Neural progenitor cell (in vitro differentiated cells): ENCODE data around the gene MOB2. TPM values are rescaled to one million over a fixed set of nuclear protein-coding genes. Genes with fewer than 3 reads are reported as not detected.

ENCODE experiments used
- DNase-seq: peaks from one replicate; pipeline ENCODE4 v3.0.0-alpha.2; 2016; ENCODE audit warnings: low spot score
- H2AFZ ChIP-seq: fragments of 200-600 bp; sonication (generic); replicated peaks from 2 replicates; pipeline ENCODE4 v1.6.1; 2016; ENCODE audit warnings: antibody characterized with exemption
- H3F3A ChIP-seq: fragments of 200-600 bp; sonication (generic); 2 replicates; pipeline ENCODE4 v1.6.1; 2016; ENCODE audit warnings: antibody characterized with exemption, low read depth
- H3K27ac ChIP-seq: fragments of 200-600 bp; sonication (generic); 2 replicates; pipeline ENCODE4 v1.5.1; 2016; ENCODE audit warnings: mild to moderate bottlenecking
- H3K27me3 ChIP-seq: fragments of 200-600 bp; sonication (generic); 2 replicates; pipeline ENCODE4 v1.6.1; 2016; ENCODE audit warnings: mild to moderate bottlenecking, moderate library complexity
- H3K36me3 ChIP-seq: fragments of 200-600 bp; sonication (generic); 2 replicates; pipeline ENCODE4 v1.5.1; 2016
- H3K4me1 ChIP-seq: fragments of 200-600 bp; sonication (generic); 2 replicates; pipeline ENCODE4 v1.6.1; 2016; ENCODE audit warnings: mixed run types
- H3K4me2 ChIP-seq: fragments of 200-600 bp; sonication (generic); 2 replicates; pipeline ENCODE4 v1.6.1; 2016
- H3K4me3 ChIP-seq: fragments of 200-600 bp; sonication (generic); 2 replicates; pipeline ENCODE4 v1.5.1; 2016
- H3K79me2 ChIP-seq: fragments of 200-600 bp; sonication (generic); 2 replicates; pipeline ENCODE4 v1.6.1; 2016; ENCODE audit warnings: low read depth
- H3K9ac ChIP-seq: fragments of 200-600 bp; sonication (generic); 2 replicates; pipeline ENCODE4 v1.6.1; 2016
- H3K9me3 ChIP-seq: fragments of 200-600 bp; sonication (generic); 2 replicates; pipeline ENCODE4 v1.5.1; 2016; ENCODE audit warnings: low read depth
- H4K20me1 ChIP-seq: fragments of 200-600 bp; sonication (generic); 2 replicates; pipeline ENCODE4 v1.6.1; 2016; ENCODE audit warnings: low read depth
- H3K27ac Mint-ChIP-seq: 3 replicates; pipeline ENCODE4 v1.8.0; 2021; ENCODE audit warnings: mixed read lengths
- H3K27me3 Mint-ChIP-seq: 2 replicates; pipeline ENCODE4 v1.8.0; 2022; ENCODE audit warnings: low read depth, mild to moderate bottlenecking, inconsistent platforms, moderate library complexity, mixed read lengths; ENCODE audit not compliant: insufficient read depth
- H3K36me3 Mint-ChIP-seq: 3 replicates; pipeline ENCODE4 v1.8.0; 2021; ENCODE audit warnings: mixed read lengths
- H3K4me1 Mint-ChIP-seq: 3 replicates; pipeline ENCODE4 v1.8.0; 2021; ENCODE audit warnings: mixed read lengths
- H3K4me3 Mint-ChIP-seq: 3 replicates; pipeline ENCODE4 v1.8.0; 2021; ENCODE audit warnings: mild to moderate bottlenecking, moderate library complexity, mixed read lengths
- H3K9me3 Mint-ChIP-seq: 3 replicates; pipeline ENCODE4 v1.8.0; 2020; ENCODE audit warnings: mixed read lengths
- EZH2 ChIP-seq: fragments of 200-600 bp; sonication (generic); IDR thresholded peaks from 2 replicates; pipeline ENCODE4 v1.6.1; 2017; ENCODE audit warnings: antibody characterized with exemption, mild to moderate bottlenecking, moderate library complexity
- EZH2phosphoT487 ChIP-seq: fragments of 200-600 bp; sonication (generic); IDR thresholded peaks from 2 replicates; pipeline ENCODE4 v1.6.1; 2017; ENCODE audit warnings: antibody characterized with exemption
- total RNA-seq: library from RNA; depleted of rRNA; stranded (reverse); fragments of >200 nt; gene quantifications from 2 replicates; pipeline ENCODE4 v1.2.3, GENCODE V29; 2015; ENCODE audit warnings: low replicate concordance
- TF ChIP-seq, protein P1 (sequence below): fragments of 200-600 bp; sonication (generic); IDR thresholded peaks from 2 replicates; pipeline ENCODE4 v1.5.1; 2017; ENCODE audit warnings: antibody characterized with exemption, mild to moderate bottlenecking

Gene MOB2
- total RNA-seq, 1 donor from 2014 or later, result 8.0 TPM

DNA sequence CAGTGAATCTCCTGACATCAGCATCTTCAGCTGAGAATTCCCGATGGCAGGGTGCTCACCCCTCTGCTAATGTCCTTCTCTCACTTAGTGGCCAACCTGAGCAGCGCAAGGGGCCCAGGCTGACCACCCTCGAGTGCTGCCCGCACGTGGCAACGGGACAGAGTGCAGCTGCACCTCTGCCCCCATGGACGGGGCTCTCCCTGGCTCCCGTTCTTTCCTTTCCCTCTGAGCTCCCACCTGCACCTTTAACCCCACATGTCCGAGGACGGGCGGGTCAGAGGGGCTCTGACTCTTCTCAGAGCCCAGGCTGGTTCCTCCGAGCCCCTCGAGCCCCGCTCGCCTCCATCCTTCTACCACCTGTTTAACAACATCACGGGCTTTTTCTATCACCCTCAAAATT lies 19.8 kb downstream of the MOB2 start:
- H2AFZ ChIP-seq, result no peak overlapping the region
- H3K27ac Mint-ChIP-seq, result peak overlapping the region; percentile 83
- TF ChIP-seq EZH2 (no peak), EZH2phosphoT487 (no peak)
- TF ChIP-seq, protein P1, sequence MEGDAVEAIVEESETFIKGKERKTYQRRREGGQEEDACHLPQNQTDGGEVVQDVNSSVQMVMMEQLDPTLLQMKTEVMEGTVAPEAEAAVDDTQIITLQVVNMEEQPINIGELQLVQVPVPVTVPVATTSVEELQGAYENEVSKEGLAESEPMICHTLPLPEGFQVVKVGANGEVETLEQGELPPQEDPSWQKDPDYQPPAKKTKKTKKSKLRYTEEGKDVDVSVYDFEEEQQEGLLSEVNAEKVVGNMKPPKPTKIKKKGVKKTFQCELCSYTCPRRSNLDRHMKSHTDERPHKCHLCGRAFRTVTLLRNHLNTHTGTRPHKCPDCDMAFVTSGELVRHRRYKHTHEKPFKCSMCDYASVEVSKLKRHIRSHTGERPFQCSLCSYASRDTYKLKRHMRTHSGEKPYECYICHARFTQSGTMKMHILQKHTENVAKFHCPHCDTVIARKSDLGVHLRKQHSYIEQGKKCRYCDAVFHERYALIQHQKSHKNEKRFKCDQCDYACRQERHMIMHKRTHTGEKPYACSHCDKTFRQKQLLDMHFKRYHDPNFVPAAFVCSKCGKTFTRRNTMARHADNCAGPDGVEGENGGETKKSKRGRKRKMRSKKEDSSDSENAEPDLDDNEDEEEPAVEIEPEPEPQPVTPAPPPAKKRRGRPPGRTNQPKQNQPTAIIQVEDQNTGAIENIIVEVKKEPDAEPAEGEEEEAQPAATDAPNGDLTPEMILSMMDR, result no peak
- no peaks in the 10 kb centered on the region for H3K27me3 ChIP-seq
- no peak overlapping the region for H3K9ac ChIP-seq
- H3K4me3 Mint-ChIP-seq, result peak overlapping the region; percentile 4
- H3K27me3 Mint-ChIP-seq, result peaks cover 12% of the 10 kb centered on the region
- H3K36me3 ChIP-seq, result no peaks in the 10 kb centered on the region
- H3K9me3 ChIP-seq, result no peaks in the 10 kb centered on the region
- no peaks in the 10 kb centered on the region for H3K9me3 Mint-ChIP-seq
- no peaks in the 10 kb centered on the region for H3F3A ChIP-seq
- no peak overlapping the region for H3K27ac ChIP-seq
- peaks cover 2% of the 10 kb centered on the region for H3K36me3 Mint-ChIP-seq
- peaks cover 11% of the 10 kb centered on the region for H3K4me1 Mint-ChIP-seq
- H3K4me3 ChIP-seq, result no peak overlapping the region
- no peaks in the 10 kb centered on the region for H3K79me2 ChIP-seq
- H3K4me2 ChIP-seq, result no peak overlapping the region
- no peak for DNase-seq
- no peaks in the 10 kb centered on the region for H3K4me1 ChIP-seq
- peaks cover 9% of the 10 kb centered on the region for H4K20me1 ChIP-seq

DNA sequence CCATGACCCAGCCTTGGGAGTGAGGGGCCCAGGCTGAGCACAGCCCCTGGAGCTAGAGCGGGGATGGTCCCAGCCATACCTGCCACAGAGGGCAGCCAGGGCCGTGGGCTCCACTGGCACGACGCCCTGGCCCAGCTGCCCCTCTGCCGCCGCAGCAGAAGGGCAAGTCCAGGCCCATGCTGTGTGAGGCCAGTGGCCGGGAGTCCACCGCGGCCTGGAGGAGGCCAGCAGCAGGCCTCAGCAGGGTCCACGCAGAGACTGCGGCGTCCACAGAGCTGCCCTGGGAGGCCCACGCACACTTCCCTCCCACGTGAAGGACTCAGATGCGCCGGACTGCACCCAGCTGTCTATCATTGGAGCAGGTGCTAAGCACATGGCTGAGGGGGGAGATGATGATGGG lies 23.5 kb downstream of the MOB2 start:
- Histone ChIP-seq H3K9ac (no peak overlapping the region), H3K36me3 (no peaks in the 10 kb centered on the region), H4K20me1 (peaks cover 15% of the 10 kb centered on the region), H3K4me1 (peaks cover 8% of the 10 kb centered on the region), H3K4me2 (no peak overlapping the region), H3F3A (no peaks in the 10 kb centered on the region), H3K9me3 (no peaks in the 10 kb centered on the region), H3K4me3 (no peak overlapping the region), H3K27ac (no peak overlapping the region), H3K79me2 (no peaks in the 10 kb centered on the region), H2AFZ (no peak overlapping the region), H3K27me3 (no peaks in the 10 kb centered on the region)
- Mint-ChIP-seq H3K27me3 (peaks cover 11% of the 10 kb centered on the region), H3K36me3 (peaks cover 2% of the 10 kb centered on the region), H3K27ac (no peak overlapping the region), H3K4me1 (peaks cover 19% of the 10 kb centered on the region), H3K4me3 (no peak overlapping the region), H3K9me3 (no peaks in the 10 kb centered on the region)
- no peak for DNase-seq
- TF ChIP-seq EZH2phosphoT487 (no peak), EZH2 (no peak)
- TF ChIP-seq, protein P1, result no peak

DNA sequence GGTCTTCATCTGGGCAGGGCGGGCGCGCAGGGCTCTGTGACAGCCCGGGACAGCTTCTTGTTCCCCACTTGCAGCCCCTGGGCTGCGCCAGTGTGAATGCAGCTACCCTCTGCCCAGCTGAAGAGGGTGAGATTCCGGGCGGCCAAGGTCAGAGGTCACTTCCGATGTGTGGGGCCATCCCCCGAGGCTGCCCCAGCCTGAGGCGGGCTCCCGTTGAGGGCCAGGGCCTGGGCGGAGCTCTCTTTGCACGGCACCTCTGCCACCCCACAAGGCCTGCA lies 23.9 kb downstream of the MOB2 start:
- Mint-ChIP-seq H3K4me1 (peaks cover 19% of the 10 kb centered on the region), H3K27me3 (peaks cover 11% of the 10 kb centered on the region), H3K4me3 (no peak overlapping the region), H3K9me3 (no peaks in the 10 kb centered on the region), H3K36me3 (peaks cover 2% of the 10 kb centered on the region), H3K27ac (no peak overlapping the region)
- H3K79me2 ChIP-seq, result no peaks in the 10 kb centered on the region
- H3K4me1 ChIP-seq, result peaks cover 10% of the 10 kb centered on the region
- H2AFZ ChIP-seq, result no peak overlapping the region
- no peaks in the 10 kb centered on the region for H3F3A ChIP-seq
- H3K36me3 ChIP-seq, result no peaks in the 10 kb centered on the region
- no peaks in the 10 kb centered on the region for H3K27me3 ChIP-seq
- no peak overlapping the region for H3K4me2 ChIP-seq
- TF ChIP-seq, protein P1, result no peak
- no peak for TF ChIP-seq EZH2
- no peak for TF ChIP-seq EZH2phosphoT487
- H4K20me1 ChIP-seq, result peaks cover 15% of the 10 kb centered on the region
- no peaks in the 10 kb centered on the region for H3K9me3 ChIP-seq
- H3K9ac ChIP-seq, result no peak overlapping the region
- no peak for DNase-seq
- H3K27ac ChIP-seq, result no peak overlapping the region
- no peak overlapping the region for H3K4me3 ChIP-seq
